ENCODE data around the gene CCDC34.
"Not testable (repeated sequence)": the region's sequence is repeated elsewhere in the genome, so short reads cannot be mapped to it uniquely, and the experiment has no call there.

The CCDC34 gene

GRCh38 chr11:27321340-27321739 lies 41.7 kb downstream of the CCDC34 start:
- not testable (repeated sequence) for DNase-seq

GRCh38 chr11:27319072-27319471 lies 43.9 kb downstream of the CCDC34 start:
- no peak for DNase-seq

- no peak for DNase-seq
Observed at GRCh38 chr11:27317751-27318150, 45.3 kb downstream of the CCDC34 start.

- no peak for DNase-seq
Observed at GRCh38 chr11:27315836-27316235, 47.2 kb downstream of the CCDC34 start.

- DNase-seq: no peak
Observed at GRCh38 chr11:27313157-27313821, 49.7 kb downstream of the CCDC34 start.

- no peak for DNase-seq
Observed at GRCh38 chr11:27312110-27312509, 50.9 kb downstream of the CCDC34 start.

- no peak for DNase-seq
Observed at GRCh38 chr11:27310707-27311106, 52.3 kb downstream of the CCDC34 start.

GRCh38 chr11:27310182-27310581 lies 52.8 kb downstream of the CCDC34 start:
- DNase-seq: no peak

- DNase-seq: no peak
Observed at GRCh38 chr11:27309046-27309445, 54.0 kb downstream of the CCDC34 start.

GRCh38 chr11:27307232-27307631 lies 55.8 kb downstream of the CCDC34 start:
- no peak for DNase-seq

- DNase-seq: no peak
Observed at GRCh38 chr11:27305751-27306150, 57.3 kb downstream of the CCDC34 start.

- no peak for DNase-seq
Observed at GRCh38 chr11:27304514-27304913, 58.5 kb downstream of the CCDC34 start.

- DNase-seq: no peak
Observed at GRCh38 chr11:27303903-27304302, 59.1 kb downstream of the CCDC34 start.

GRCh38 chr11:27300974-27301373 lies 62.0 kb downstream of the CCDC34 start:
- DNase-seq: no peak

GRCh38 chr11:27297616-27298015 lies 65.4 kb downstream of the CCDC34 start:
- no peak for DNase-seq

GRCh38 chr11:27296497-27296896 lies 66.5 kb downstream of the CCDC34 start:
- DNase-seq: no peak

GRCh38 chr11:27295928-27296327 lies 67.1 kb downstream of the CCDC34 start:
- DNase-seq: no peak

- no peak for DNase-seq
Observed at GRCh38 chr11:27294654-27295053, 68.4 kb downstream of the CCDC34 start.

- no peak for DNase-seq
Observed at GRCh38 chr11:27293515-27294417, 69.2 kb downstream of the CCDC34 start.

- DNase-seq: no peak
Observed at GRCh38 chr11:27292637-27293010, 70.4 kb downstream of the CCDC34 start.

GRCh38 chr11:27291954-27292636 lies 70.9 kb downstream of the CCDC34 start:
- no peak for DNase-seq

GRCh38 chr11:27291302-27291889 lies 71.6 kb downstream of the CCDC34 start:
- DNase-seq: no peak
